Kidney glomerular epithelial cell (primary cell): ENCODE results near the gene DCDC2.
"Not testable (repeated sequence)": the region's sequence is repeated elsewhere in the genome, so short reads cannot be mapped to it uniquely, and the experiment has no call there.

Experiments
- DNase-seq: peaks from one replicate; lab custom pipeline; 2025; lab: John Stamatoyannopoulos, UW

DCDC2 gene

DNA sequence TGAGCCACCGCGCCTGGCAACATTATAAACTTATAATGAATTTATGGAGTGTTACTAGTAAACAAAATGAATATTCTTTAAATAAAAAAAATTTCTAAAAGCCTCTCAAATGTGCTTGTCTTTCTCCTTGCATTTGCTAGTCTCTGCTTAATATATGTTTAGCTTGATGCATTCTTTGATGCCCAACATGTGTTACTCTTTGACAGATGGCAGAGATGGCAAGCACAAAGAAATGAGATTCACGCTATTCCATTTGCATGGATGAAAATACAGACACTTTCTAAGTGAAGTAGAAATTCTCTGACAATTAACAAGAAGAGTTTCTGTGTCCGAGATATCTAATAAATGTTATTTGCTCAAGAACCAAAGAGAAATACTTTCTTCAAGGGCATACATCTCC lies 30.1 kb downstream of the DCDC2 start:
- DNase-seq: no peak

DNA sequence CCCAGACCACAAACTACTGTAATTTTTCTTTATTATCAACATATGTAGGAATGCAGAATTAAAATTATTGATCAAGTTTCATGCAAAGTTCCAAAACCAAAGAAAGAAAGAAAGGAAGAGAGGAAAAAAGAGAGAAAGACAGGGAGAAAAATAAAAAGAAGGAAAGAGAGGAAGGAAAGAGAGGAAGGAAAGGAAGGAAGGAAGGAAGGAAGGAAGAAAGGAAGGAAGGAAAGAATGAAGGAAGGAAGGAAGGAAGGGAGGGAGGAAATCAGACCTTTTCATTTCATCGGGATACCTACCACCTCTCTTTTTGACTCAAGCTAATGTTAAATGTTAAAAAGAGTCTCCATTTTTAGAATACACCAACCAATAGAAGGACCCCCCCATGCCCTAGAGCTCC lies 31.9 kb downstream of the DCDC2 start:
- no peak for DNase-seq

DNA sequence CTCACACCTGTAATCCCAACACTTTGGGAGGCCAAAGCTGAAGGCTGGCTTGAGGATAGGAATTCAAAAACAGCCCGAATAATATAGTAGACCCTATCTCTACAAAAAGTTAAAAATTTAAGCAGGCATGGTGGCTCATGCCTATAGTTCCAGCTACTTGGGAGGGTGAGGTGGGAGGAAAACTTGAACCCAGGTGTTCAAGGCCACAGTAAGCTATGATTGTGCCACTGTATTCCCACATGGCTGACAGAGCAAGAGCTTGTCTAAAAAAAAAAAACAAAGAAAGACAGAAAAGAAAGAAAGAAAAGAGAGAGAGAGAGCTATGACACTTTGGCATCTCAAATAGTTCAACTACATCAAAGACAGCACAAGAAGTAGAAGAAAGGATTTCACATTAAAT lies 33.2 kb downstream of the DCDC2 start:
- no peak for DNase-seq

DNA sequence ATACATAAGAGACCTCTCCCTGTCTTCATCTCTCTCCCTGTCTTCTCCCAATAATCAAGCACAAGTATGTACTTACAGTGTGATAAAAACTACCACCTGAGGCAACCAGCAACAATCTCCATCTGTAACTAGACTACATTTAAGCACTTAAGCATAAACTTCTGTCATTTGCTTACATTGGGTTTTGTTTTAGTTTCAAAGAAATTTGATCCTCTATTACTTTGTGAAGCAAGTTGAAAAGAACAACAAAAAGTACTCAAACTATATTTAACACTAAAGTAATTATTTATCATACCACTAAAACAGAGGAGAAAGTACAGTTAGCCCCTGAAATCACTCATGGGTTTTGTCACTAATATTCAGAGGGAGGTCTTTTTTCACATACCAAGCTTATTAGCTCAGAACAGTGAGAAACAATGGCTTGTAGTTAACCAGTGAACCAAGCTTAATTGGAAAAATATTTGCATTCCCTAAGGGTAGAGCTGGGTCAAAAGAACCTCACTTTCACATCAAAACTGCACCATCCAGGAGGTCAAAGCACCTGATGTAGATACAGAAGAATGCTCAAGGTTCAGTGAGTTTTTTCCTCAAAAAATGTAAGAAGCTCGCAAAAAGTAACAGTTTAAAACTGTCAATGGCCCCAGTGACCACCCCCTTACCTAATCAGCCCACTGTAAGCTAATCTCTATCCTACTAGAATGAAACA lies 34.1 kb downstream of the DCDC2 start:
- peak; percentile 94 for DNase-seq

DNA sequence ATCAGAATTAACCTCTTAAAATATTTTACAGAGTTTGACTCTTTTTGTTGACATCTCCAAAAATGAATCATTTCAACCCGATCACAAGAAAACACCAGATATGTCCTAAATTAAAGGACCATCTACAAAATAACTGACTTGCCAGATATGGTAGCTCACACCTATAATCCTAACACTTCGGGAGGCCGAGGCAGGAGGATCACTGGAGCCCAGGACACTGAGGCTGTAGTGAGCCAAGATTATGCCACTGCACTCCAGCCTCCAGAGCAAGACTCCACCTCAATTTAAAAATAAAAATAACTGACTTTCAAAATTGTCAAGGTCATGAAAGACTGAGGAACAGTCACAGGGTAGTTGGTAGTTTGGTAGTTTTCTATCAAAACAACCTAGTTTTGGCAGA lies 34.9 kb downstream of the DCDC2 start:
- no peak for DNase-seq

DNA sequence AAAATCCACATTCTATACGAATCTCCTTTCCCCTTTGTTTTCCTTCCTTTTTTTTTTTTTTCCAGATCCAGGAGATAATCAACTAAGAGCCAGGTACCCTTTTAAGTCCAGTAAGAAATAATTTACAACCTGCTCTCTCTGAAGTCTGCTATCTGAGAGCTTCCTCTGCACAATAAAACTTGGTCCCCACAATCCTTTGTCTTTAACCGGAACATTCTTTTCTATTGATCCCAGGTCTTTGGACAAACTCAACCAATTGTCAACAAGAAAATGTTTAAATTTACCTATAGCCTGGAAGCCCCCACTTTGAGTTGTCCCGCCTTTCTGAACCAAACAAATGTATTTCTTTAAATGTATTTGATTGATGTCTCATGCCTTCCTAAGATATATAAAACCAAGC lies 35.4 kb downstream of the DCDC2 start:
- not testable (repeated sequence) for DNase-seq

DNA sequence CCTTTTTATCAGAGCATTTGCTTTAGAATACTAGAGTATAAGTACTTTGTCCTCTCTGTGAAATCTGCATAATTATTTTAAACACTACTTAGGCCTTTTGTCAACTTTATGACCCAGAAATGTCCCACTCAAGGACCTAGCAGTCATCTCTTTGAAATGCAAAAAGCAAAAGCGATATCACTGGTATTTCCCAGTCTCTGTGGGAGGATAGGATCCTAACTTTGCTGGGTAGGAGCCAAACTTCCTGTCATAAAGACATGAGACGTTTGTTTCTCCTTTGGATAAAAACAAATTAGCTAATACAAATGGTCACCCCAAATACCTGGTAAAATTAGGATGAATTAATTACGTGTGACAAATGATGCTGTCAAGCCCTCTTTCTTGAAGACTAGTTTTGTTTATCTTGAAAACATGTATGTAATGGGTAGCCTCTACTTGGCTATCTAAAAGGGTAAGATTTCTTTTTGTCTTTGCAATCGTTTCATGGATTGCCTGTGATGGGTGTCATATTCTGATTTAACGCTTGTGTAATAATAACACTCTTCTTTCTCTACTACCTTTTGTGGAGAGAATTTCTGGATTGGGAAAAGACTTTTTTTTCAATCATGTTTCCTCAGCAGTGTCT lies 36.2 kb downstream of the DCDC2 start:
- peak; percentile 80 for DNase-seq

DNA sequence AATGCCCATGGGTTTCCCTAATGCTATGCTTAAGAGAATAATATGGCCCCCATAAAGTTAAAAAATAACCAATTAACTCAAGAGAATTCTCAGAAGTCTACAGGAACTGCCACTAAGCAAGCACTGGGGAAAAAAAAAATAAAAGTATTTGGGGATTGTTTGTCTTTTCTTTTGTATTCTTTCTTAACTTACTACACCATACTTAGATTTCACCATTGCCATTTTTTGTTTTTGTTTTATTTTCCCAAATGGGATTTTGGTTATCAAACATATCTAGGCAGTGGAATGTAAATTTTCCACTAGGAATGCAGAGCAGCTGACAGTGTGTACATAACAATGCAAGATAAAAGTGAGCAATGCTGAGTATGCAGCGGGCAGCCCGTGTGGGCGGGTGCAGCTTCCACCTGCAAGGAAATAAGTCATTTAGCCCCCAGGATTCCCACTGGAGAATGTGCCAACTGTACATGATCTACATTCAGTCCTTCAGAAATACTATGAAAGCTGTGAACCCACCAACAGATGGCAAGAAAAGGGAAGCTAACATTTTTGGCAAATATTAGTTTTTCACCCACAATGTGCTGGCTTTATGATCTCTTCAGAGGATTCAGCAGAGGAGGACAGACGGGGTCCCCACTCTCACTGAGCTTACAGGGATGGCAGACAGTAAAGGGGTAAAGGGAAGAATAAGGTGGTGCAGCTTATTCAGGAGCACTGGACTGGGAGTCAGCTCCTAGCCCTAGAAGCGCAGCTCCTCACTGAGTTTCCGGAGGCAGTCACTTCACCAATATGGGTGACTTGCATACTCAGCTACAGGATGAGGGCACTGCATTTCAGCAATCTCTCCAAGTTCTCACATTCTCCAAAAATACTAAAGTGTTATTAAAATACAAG lies 44.4 kb downstream of the DCDC2 start:
- peak; percentile 90 for DNase-seq

DNA sequence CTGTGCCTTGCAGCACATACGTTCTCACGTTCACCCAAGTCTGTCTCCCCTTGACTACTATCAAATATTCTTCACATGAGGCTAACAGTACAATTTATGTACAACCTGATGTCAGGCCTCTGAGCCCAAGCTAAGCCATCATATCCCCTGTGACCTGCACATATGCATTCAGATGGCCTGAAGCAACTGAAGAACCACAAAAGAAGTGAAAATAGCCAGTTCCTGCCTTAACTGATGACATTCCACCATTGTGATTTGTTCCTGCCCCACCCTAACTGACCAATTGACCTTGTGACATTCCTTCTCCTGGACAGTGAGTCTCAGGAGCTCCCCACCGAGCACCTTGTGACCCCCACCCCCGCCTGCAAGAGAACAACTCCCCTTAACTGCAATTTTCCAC lies 46.1 kb downstream of the DCDC2 start:
- not testable (repeated sequence) for DNase-seq

DNA sequence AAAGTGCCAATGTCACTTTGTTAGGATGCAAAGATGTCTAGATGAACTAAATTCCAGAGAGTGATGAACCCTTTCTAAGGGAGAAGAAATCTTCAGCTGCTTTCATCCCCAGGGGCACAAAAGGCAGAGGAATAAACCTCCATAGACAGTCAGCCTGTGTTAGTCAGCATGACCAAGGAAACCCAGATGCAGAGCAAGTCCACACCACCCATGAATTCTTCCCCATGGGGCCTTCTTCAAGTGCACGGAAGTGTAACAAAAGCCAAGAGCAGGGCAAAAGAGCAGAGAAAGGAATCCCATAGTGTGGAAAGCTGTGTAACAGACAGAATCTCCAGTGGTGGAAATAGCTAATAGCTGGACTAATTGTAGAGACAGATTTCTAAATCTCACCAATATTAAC lies 50.0 kb downstream of the DCDC2 start:
- peak; percentile 88 for DNase-seq

DNA sequence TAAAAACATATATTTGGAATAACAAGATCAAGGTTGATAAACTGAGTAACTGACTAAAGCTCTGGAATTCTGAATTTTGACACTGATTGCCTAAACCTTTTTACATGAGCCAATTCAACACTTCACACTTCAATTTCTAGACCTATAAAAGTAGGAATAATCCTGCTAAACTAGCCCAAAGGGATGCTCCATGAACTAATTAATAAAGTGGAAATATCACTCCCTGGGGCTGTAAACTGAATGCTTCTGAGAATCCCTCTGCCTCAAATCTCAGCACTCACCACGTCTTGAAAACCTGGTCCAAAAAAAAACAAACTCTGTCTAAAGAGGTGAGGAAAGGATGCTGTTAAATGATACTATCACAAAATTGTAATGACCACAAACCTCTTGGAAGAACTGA lies 50.9 kb downstream of the DCDC2 start:
- DNase-seq: no peak

DNA sequence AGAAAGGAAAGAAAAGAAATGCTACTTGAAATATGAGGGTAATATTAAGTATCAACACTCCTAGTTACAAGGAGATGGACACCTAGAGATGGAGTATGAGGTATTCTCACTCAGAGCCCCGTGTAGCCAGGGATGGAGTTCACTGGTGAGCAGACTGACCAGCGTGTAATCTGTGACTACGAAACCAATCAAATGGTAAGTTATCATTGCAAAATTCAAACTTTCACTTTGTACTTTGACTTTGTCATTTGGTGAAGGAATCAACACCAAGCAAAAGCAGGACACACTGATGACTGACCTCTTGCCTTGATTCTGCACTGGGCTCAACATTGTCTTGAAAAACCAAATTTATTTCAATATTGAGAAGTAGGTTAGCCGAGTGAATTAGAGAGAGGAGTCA lies 51.8 kb downstream of the DCDC2 start:
- no peak for DNase-seq

DNA sequence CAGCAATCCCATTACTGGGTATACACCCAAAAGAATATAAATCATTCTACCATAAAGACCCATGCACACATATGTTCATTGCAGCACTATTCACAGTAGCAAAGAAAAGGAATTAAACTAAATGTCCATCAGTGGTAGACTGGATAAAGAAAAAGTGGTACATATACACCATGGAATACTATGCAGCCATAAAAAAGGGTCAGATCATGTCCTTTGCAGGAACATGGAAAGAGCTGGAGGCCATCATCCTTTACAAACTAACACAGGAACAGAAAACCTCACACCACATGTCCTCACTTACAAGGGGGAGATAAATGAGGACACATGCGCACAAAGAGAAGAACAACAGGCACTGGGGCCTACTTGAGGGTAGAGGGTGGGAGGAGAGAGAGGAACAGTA lies 60.9 kb downstream of the DCDC2 start:
- no peak for DNase-seq

DNA sequence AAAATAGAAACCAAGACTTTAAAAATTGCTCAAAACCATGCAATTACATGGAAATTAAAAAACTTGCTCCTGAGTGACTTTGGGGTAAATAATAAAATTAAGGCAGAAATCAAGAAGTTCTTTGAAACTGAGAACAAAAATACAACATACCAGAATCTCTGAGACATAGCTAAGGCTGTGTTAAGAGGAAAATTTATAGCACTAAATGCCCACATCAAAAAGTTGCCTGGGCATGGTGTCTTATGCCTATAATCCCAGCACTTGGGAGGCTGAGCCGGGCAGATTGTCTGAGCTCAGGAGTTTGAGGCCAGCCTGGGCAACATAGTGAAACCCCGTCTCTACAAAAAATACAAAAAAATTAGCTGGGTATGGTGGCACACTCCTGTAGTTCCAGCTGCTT lies 64.0 kb downstream of the DCDC2 start:
- DNase-seq: not testable (repeated sequence)

DNA sequence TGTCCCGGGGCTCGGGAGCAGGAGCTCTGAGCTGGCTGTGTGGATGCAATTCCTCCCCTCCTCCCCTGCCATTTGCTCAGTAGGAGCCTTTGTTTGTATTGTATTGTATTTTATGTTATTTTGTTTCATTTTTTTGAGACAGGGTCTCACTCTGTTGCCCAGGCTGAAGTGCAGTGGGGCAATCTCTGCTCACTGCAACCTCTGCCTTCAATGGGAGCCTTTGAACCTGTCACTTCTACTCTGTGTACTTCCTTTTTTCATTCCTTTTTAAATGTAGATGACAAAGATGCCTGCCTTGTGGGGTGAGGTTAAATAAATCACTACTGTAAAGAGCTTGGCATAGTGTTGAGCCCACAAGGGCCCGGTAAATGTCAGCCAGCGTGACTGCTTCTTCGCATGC lies 70.6 kb downstream of the DCDC2 start:
- no peak for DNase-seq

DNA sequence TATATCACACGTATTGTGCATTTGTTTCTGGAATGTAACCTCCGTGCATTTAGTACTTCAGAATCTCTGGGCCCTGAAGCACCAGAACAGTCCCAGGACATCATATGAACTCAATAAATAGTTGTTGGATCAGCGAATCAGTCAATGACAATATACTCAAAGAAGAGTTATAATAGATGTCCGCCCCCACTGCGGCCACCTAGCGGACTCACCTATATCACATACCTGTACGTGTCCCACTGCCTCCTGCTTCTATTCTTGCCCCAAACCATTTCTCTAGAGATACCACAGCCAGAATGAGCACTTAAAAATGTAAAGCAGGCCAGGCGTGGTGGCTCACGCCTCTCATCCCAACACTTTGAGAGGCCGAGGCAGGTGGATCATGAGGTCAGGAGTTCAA lies 73.9 kb downstream of the DCDC2 start:
- DNase-seq: no peak

DNA sequence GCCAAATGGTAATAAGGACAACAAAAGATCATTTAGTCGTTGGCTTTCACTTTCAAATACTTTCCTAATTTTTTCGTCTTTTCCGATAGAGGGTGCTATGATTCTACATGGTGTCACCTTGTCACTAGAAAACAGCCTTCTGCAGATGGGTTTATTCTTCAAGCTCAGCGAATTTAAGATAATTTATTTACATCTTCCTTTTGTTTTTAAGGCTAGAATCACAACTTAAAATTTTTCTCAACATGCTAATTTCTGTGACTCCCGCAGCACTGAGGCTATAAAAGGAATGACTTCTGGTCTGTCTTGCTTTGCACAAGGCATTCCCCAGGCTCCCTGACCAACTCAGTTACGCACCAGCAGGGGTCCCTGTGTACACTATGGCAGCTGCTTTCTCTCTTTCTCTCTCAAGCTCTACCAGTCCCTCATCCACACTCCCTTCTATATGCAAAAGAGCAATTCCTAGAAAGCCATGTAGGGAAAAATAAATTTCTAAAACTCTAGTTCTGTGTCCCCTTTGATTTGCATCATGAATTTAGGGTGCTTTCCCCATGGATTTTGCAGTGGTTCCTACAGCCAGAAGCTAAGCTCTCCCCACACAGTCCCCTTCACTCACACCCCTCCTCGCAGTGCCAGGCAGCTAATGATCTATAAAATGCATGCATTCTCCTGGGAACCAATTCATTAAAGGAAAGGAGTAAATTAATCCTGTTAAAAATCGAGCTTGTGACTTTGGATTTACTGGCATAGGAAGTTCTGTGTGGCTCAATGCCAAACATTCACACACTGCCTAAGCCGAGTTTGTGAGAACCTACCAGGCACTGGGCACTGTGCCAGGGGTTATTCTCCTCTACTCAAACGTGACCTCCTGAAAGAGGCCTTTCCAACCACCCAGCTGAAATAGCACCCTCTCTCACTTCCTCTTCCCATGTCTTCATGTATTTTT lies 74.5 kb downstream of the DCDC2 start:
- DNase-seq: peak; percentile 78

DNA sequence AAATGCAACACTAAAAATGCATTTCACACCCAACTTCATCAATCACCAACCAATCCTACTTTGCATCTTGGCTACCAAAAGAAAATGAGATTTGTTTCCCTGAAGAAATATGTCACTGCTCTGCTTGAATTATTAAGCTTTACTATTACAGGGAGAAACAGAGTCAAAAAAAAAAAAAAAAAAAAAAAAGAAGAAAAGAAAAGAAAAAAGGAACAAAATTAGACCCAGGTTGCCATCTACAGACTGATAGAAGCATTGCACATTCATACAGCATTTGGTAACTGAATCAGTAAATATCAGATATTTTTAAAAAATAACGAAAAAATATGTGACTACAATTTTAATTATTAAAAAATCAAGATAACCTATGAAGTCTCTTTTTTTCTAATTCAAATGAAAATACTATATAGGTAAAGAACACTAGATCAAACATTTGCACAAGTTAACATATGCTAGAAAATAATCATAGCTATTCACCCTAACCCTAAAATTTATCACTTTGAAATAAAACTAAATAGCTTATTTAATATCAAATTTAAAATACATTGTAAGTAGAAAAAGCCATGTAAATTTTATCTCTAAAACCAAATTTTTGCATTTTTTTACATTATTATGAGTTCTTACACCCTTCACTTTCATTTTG lies 83.3 kb downstream of the DCDC2 start:
- peak; percentile 12 for DNase-seq

DNA sequence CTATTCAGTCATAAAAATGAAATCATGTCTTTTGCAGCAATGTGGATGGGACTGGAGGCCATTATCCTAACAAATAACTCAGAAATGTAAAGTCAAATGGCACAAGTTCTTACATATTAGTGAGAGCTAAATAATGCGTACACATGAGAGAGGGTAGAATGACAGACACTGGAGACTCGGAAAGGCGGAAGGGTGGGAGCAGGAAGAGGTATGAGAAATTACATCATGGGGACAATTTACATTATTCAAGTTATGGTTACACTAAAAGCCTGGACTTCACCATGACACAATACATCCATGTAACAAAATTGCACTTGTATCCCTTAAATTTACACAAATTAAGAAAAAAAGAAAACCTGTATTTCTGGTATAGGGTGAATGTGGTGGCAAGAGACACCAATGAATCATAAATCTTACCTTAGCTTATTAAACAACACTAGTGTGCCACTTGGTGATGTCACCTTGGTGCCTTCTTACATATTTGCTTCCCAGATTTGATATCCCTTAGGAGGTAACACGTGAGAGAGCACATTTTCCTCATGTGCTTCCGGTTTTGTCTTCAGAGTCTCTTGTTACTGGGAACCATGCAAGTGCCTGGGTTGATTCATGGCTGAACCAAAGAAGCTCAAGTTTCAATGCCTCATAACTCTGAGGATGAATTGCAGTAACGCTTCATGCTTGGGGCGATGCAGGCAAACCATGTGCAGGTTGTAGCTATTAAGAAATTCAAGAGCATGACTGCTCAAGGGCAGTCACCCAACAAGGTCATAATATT lies 84.6 kb downstream of the DCDC2 start:
- DNase-seq: peak; percentile 51

DNA sequence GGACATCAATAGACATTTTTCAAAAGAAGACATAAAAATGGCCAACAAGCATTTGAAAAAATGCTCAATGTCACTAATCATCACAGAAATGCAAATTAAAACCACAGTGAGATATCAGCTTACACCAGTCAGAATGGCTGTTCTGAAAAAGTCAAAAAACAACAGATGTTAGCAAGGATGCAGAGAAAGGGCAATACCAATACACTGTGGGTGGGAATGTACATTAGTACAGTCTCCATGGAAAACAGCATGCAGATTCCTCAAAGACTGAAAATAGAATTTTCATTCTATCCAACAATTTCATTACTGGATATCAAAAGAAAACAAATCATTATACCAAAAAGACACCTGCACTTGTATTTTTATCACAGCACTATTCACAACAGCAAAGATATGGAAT lies 85.3 kb downstream of the DCDC2 start:
- no peak for DNase-seq

DNA sequence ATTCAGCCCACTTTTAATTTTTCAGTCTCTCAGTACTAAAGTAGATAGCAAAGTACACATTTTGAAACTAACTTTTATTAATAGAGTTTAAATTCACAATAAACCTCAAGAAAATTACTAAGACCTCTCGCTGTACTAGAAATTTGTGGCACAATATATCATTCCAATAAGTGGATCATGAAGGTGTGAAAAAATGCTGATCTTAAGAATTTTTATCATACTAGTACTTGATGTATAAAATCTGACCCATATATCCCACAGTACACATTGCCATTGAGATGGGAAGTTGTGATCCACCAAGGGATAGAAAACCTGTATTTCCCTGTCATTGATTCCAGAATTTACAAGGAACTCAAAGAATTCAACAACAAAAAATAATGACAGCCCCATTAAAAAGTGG lies 85.7 kb downstream of the DCDC2 start:
- DNase-seq: no peak
